ENCODE data around the gene ANKRD55.

DNA sequence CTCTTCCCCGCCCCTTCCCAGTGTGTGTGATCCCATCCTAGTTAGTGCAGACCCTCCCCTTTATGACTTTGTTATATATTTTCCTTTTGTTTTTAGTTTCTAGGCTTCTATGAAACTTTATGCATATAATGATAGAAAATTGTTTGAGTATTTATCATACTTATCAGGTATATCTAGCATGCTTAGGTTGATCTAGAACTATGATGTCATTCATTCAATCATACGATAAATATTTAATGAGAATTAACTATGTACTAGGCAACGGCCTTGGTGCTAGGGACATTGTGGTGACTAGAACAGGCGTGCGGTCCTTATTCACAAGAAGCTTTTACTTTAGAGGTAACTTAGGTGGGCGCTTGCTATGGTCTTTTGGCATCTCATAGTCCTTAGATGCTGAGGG is 13.6 kb upstream of the ANKRD55 start:
- TF ChIP-seq, protein P1, sequence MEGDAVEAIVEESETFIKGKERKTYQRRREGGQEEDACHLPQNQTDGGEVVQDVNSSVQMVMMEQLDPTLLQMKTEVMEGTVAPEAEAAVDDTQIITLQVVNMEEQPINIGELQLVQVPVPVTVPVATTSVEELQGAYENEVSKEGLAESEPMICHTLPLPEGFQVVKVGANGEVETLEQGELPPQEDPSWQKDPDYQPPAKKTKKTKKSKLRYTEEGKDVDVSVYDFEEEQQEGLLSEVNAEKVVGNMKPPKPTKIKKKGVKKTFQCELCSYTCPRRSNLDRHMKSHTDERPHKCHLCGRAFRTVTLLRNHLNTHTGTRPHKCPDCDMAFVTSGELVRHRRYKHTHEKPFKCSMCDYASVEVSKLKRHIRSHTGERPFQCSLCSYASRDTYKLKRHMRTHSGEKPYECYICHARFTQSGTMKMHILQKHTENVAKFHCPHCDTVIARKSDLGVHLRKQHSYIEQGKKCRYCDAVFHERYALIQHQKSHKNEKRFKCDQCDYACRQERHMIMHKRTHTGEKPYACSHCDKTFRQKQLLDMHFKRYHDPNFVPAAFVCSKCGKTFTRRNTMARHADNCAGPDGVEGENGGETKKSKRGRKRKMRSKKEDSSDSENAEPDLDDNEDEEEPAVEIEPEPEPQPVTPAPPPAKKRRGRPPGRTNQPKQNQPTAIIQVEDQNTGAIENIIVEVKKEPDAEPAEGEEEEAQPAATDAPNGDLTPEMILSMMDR (IDR thresholded peaks at IDR 0.05; ENCODE audit: control extremely low read depth in 1 of 3, insufficient read depth in 1 of 3, low read depth in 1 of 3, low read length in 3 of 3) = no peak
- TF ChIP-seq POLR2AphosphoS5 (IDR thresholded peaks at IDR 0.05; ENCODE audit: low read depth, low read length) (no peak), MAX (IDR thresholded peaks at IDR 0.05) (no peak), RFX5 (IDR thresholded peaks at IDR 0.05; ENCODE audit: borderline replicate concordance, low read depth, low read length) (no peak), POU5F1 (IDR thresholded peaks at IDR 0.05; ENCODE audit: low read depth, low read length) (no peak), KDM1A (IDR thresholded peaks at IDR 0.05; ENCODE audit: borderline replicate concordance, low read length) (no peak), EZH2 (IDR thresholded peaks at IDR 0.05; ENCODE audit: low read depth, low read length, severe bottlenecking) (no peak), RAD21 (IDR thresholded peaks at IDR 0.05 in 1 of 2, conservative IDR thresholded peaks at IDR 0.05 in 1 of 2; ENCODE audit: low read depth in 2 of 2, low read length in 2 of 2) (no peak), POLR2A (IDR thresholded peaks at IDR 0.05; ENCODE audit: control extremely low read depth in 1 of 2, low read depth in 2 of 2, low read length in 2 of 2) (no peak), CBX5 (IDR thresholded peaks at IDR 0.05; ENCODE audit: low read depth, low read length) (no peak), BACH1 (IDR thresholded peaks at IDR 0.05; ENCODE audit: low read length) (no peak)
- TF ChIP-seq, protein P2, sequence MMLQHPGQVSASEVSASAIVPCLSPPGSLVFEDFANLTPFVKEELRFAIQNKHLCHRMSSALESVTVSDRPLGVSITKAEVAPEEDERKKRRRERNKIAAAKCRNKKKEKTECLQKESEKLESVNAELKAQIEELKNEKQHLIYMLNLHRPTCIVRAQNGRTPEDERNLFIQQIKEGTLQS (IDR thresholded peaks at IDR 0.05; ENCODE audit: insufficient read depth, low read depth, low read length) = no peak
